Parathyroid adenoma (tissue), 2 donors: ENCODE results near the gene ANKRD1.

ENCODE experiments used
- H2AFZ ChIP-seq: fragments of 300-600 bp; sonication (generic); one replicate; pipeline ENCODE4 v1.7.0; 2017; ENCODE audit warnings: antibody characterized with exemption, mild to moderate bottlenecking
- H3K27ac ChIP-seq: fragments of 300-600 bp; sonication (generic); one replicate; pipeline ENCODE4 v1.7.0; 2017
- H3K27me3 ChIP-seq: fragments of 300-600 bp; sonication (generic); one replicate; pipeline ENCODE4 v1.7.0; 2017; ENCODE audit warnings: low read length; ENCODE audit not compliant: control insufficient read depth, insufficient read depth
- H3K36me3 ChIP-seq: fragments of 300-600 bp; sonication (generic); one replicate; pipeline ENCODE4 v1.7.0; 2017; ENCODE audit warnings: low read length; ENCODE audit not compliant: control insufficient read depth, insufficient read depth
- H3K4me1 ChIP-seq: fragments of 300-600 bp; sonication (generic); one replicate; pipeline ENCODE4 v1.7.0; 2017; ENCODE audit warnings: control low read depth
- H3K4me2 ChIP-seq: fragments of 300-600 bp; sonication (generic); one replicate; pipeline ENCODE4 v1.7.0; 2017; ENCODE audit warnings: low read length
- H3K4me3 ChIP-seq: fragments of 300-600 bp; sonication (generic); one replicate; pipeline ENCODE4 v1.7.0; 2017; ENCODE audit warnings: low read depth, low read length
- H3K79me2 ChIP-seq: fragments of 300-600 bp; sonication (generic); one replicate; pipeline ENCODE4 v1.7.0; 2017; ENCODE audit warnings: control low read depth
- H3K9ac ChIP-seq: fragments of 300-600 bp; sonication (generic); one replicate; pipeline ENCODE4 v1.7.0; 2017; ENCODE audit warnings: mild to moderate bottlenecking
- H3K9me3 ChIP-seq: fragments of 300-600 bp; sonication (generic); one replicate; pipeline ENCODE4 v1.7.0; 2017; ENCODE audit warnings: low read length; ENCODE audit not compliant: control insufficient read depth
- CTCF ChIP-seq: fragments of 300-600 bp; sonication (generic); IDR thresholded peaks from one replicate; pipeline ENCODE4 v1.7.0; 2017; ENCODE audit warnings: antibody characterized with exemption, mild to moderate bottlenecking
- donor health status: primary hyperparathyroidism.

Gene ANKRD1

DNA sequence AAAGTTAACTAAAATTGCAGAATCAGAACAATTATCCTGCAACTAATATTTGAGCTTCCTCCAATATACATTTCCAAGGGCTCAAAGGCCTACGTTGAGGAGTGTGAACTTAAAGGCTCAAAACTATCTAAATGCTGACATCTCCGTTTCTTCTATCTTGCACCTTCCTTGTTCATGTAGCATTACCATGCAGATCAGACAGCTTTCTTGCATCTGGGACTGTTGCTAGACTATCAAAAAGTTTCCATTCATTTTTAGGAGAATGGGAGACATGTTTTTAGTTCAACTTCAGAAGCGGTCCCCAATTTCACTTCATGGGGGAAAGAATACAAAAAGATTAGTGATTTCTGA lies 2.9 kb downstream of the ANKRD1 start:
- H3K27ac ChIP-seq, result no peak overlapping the region
- no peak overlapping the region for H3K4me2 ChIP-seq
- no peaks in the 10 kb centered on the region for H3K79me2 ChIP-seq
- H2AFZ ChIP-seq, result no peak overlapping the region
- no peaks in the 10 kb centered on the region for H3K9me3 ChIP-seq
- H3K36me3 ChIP-seq, result no peaks in the 10 kb centered on the region
- no peaks in the 10 kb centered on the region for H3K27me3 ChIP-seq
- H3K4me1 ChIP-seq, result no peaks in the 10 kb centered on the region
- TF ChIP-seq CTCF, result no peak
- no peak overlapping the region for H3K4me3 ChIP-seq
- H3K9ac ChIP-seq, result no peak overlapping the region

- Histone ChIP-seq H3K27ac (no peak overlapping the region), H3K36me3 (no peaks in the 10 kb centered on the region), H3K4me2 (no peak overlapping the region), H2AFZ (no peak overlapping the region), H3K79me2 (no peaks in the 10 kb centered on the region), H3K9ac (no peak overlapping the region), H3K4me3 (no peak overlapping the region), H3K27me3 (no peaks in the 10 kb centered on the region), H3K4me1 (no peaks in the 10 kb centered on the region), H3K9me3 (no peaks in the 10 kb centered on the region)
- TF ChIP-seq CTCF, result no peak
Measured at GRCh38 chr10:90917238-90917967, 3.5 kb downstream of the ANKRD1 start.

- H3K27ac ChIP-seq, result no peak overlapping the region
- TF ChIP-seq CTCF, result no peak
- no peaks in the 10 kb centered on the region for H3K4me1 ChIP-seq
- no peaks in the 10 kb centered on the region for H3K36me3 ChIP-seq
- no peaks in the 10 kb centered on the region for H3K79me2 ChIP-seq
- no peak overlapping the region for H3K9ac ChIP-seq
- H3K4me3 ChIP-seq, result no peak overlapping the region
- no peaks in the 10 kb centered on the region for H3K9me3 ChIP-seq
- no peak overlapping the region for H2AFZ ChIP-seq
- no peak overlapping the region for H3K4me2 ChIP-seq
- no peaks in the 10 kb centered on the region for H3K27me3 ChIP-seq
Measured at GRCh38 chr10:90916392-90917237, 4.3 kb downstream of the ANKRD1 start.

DNA sequence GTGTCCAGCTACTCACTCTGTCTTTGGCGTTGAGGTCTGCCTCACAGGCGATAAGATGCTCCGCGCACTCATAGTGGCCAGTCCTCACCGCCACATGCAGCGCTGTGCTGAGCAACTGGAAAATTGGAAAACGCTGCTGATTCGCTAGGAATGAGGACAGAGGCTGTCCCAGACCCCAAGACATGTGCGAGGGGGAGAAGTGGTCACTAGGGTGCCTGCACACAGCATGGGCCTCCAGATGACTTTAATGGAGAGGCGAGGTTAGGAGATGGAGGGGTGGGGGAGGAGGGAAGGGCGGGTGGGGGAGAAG lies 5.2 kb downstream of the ANKRD1 start:
- Histone ChIP-seq H2AFZ (no peak overlapping the region), H3K9me3 (no peaks in the 10 kb centered on the region), H3K79me2 (no peaks in the 10 kb centered on the region), H3K27me3 (no peaks in the 10 kb centered on the region), H3K4me2 (no peak overlapping the region), H3K4me3 (no peak overlapping the region), H3K36me3 (no peaks in the 10 kb centered on the region), H3K4me1 (no peaks in the 10 kb centered on the region), H3K9ac (no peak overlapping the region), H3K27ac (no peak overlapping the region)
- no peak for TF ChIP-seq CTCF
